K562 (cell line): Measurements from ENCODE around the gene CAPS. TPM values are rescaled to one million over a fixed set of nuclear protein-coding genes. Genes with fewer than 3 reads are reported as not detected.

ENCODE experiments used
- ASH1L ChIP-seq: fragments of 450-650 bp; IDR thresholded peaks from 2 replicates; pipeline ENCODE4 v1.6.1; 2018; ENCODE audit warnings: borderline replicate concordance, mild to moderate bottlenecking, low read depth; ENCODE audit not compliant: partially characterized antibody
- CHD4 ChIP-seq: fragments of 200-600 bp; sonication (generic); IDR thresholded peaks from 3 replicates; pipeline ENCODE4 v1.6.1; 2012; ENCODE audit warnings: low read depth, mild to moderate bottlenecking, mixed read lengths, low read length, inconsistent platforms; ENCODE audit not compliant: insufficient read depth, insufficient replicate concordance, poor library complexity, severe bottlenecking
- ELF4 ChIP-seq: fragments of 450-650 bp; formaldehyde crosslinking; IDR thresholded peaks from 2 replicates; pipeline ENCODE4 v1.4.0; 2022; ENCODE audit warnings: missing genetic modification characterization
- HDAC1 ChIP-seq, 2 experiments: fragments of 450-650 bp; IDR thresholded peaks; 2 replicates each; pipeline ENCODE4 v1.6.1; 2016 to 2017; ENCODE audit warnings: inconsistent platforms in 1 of 2, mild to moderate bottlenecking in 1 of 2, moderate library complexity in 1 of 2
- HMGXB4 ChIP-seq: sonication (generic); formaldehyde crosslinking; IDR thresholded peaks from 2 replicates; pipeline ENCODE4 v1.8.1; 2023; ENCODE audit warnings: mild to moderate bottlenecking, missing genetic modification reagents
- HNRNPH1 ChIP-seq: fragments of 200-400 bp; formaldehyde crosslinking; optimal IDR thresholded peaks from 2 replicates; pipeline ENCODE3; 2017; ENCODE audit warnings: low read depth, mild to moderate bottlenecking, low read length, moderate library complexity
- KDM2B ChIP-seq: fragments of 250-450 bp; sonication (Bioruptor Pico); IDR thresholded peaks from 2 replicates; pipeline ENCODE4 v1.8.0; 2021; ENCODE audit warnings: mild to moderate bottlenecking, moderate library complexity
- MCM5 ChIP-seq: fragments of 450-650 bp; IDR thresholded peaks from 2 replicates; pipeline ENCODE4 v1.6.1; 2016; ENCODE audit warnings: low read depth
- MEIS2 ChIP-seq: fragments of 450-650 bp; IDR thresholded peaks from 2 replicates; pipeline ENCODE4 v1.6.1; 2014; ENCODE audit warnings: mild to moderate bottlenecking; ENCODE audit not compliant: partially characterized antibody
- MYBL2 ChIP-seq, 2 experiments: fragments of 450-650 bp in 1 of 2; sonication (generic) in 1 of 2; formaldehyde crosslinking in 1 of 2; IDR thresholded peaks; 2 replicates each; pipeline versions ENCODE4 v1.6.1 to v1.8.1; 2017 to 2022; ENCODE audit warnings: borderline replicate concordance in 1 of 2, inconsistent platforms in 1 of 2, low read depth in 1 of 2, mild to moderate bottlenecking in 1 of 2, missing genetic modification reagents in 1 of 2, moderate library complexity in 1 of 2
- POLR2G ChIP-seq: fragments of 200-400 bp; formaldehyde crosslinking; IDR thresholded peaks from 2 replicates; pipeline ENCODE4 v1.6.1; 2017; ENCODE audit warnings: low read depth, mild to moderate bottlenecking, antibody characterized with exemption, low read length, moderate library complexity
- POLR3A ChIP-seq: IDR thresholded peaks from 2 replicates; pipeline ENCODE4 v1.6.1; 2011; ENCODE audit warnings: borderline replicate concordance, mild to moderate bottlenecking, moderate library complexity; ENCODE audit not compliant: insufficient read length, insufficient read depth; ENCODE audit errors: extremely low read depth
- RHOXF2B ChIP-seq: fragments of 250-450 bp; sonication (Bioruptor Pico); conservative IDR thresholded peaks from 2 replicates; pipeline ENCODE4 v1.5.1; 2021
- SREBF1 ChIP-seq: fragments of 150-350 bp; IDR thresholded peaks from 2 replicates; pipeline ENCODE4 v1.6.1; 2014; ENCODE audit warnings: antibody characterized with exemption, low read depth, low read length, borderline replicate concordance
- TCF3 ChIP-seq: sonication (generic); formaldehyde crosslinking; IDR thresholded peaks from 2 replicates; pipeline ENCODE4 v1.4.0; 2020; ENCODE audit warnings: mild to moderate bottlenecking, missing genetic modification reagents
- ZBTB43 ChIP-seq: sonication (generic); formaldehyde crosslinking; IDR thresholded peaks from 2 replicates; pipeline ENCODE4 v1.8.0; 2023; ENCODE audit warnings: mild to moderate bottlenecking, missing genetic modification reagents
- ZBTB49 ChIP-seq: sonication (generic); formaldehyde crosslinking; IDR thresholded peaks from 2 replicates; pipeline ENCODE4 v1.8.0; 2022; ENCODE audit warnings: missing genetic modification reagents, mild to moderate bottlenecking, borderline replicate concordance
- ZFP1 ChIP-seq: fragments of 450-650 bp; formaldehyde crosslinking; IDR thresholded peaks from 2 replicates; pipeline ENCODE4 v1.4.0; 2020; ENCODE audit warnings: mild to moderate bottlenecking, mixed read lengths
- ZNF124 ChIP-seq: sonication (generic); formaldehyde crosslinking; IDR thresholded peaks from 2 replicates; pipeline ENCODE4 v1.8.1; 2022; ENCODE audit warnings: missing genetic modification reagents
- ZNF23 ChIP-seq: fragments of 250-450 bp; sonication (Bioruptor Pico); IDR thresholded peaks from 2 replicates; pipeline ENCODE4 v1.4.0; 2020; ENCODE audit warnings: mild to moderate bottlenecking
- ZNF436 ChIP-seq: fragments of 250-450, 450-650 bp; sonication (Bioruptor Pico); formaldehyde crosslinking; IDR thresholded peaks from 2 replicates; pipeline ENCODE4 v1.7.0; 2020; ENCODE audit warnings: mild to moderate bottlenecking
- ZNF586 ChIP-seq: fragments of 450-650 bp; formaldehyde crosslinking; conservative IDR thresholded peaks from 2 replicates; pipeline ENCODE4 v1.4.0; 2020; ENCODE audit warnings: mild to moderate bottlenecking, moderate library complexity
- ZZZ3 ChIP-seq: fragments of 450-650 bp; IDR thresholded peaks from 2 replicates; pipeline ENCODE4 v1.6.1; 2016; ENCODE audit warnings: antibody characterized with exemption, mild to moderate bottlenecking, moderate library complexity
- polyA plus RNA-seq, 8 experiments: library from polyadenylated mRNA; depleted of rRNA in 4 of 8; stranded (reverse) in 5 of 8; unstranded in 3 of 8; fragments of >200 nt; fragmentation: Nextera tagmentation in 2 of 8; fragmentation: Illumina TruSeq in 1 of 8; extraction: Ambion mirVana in 2 of 8; extraction: Trizol in 1 of 8; gene quantifications; 2 replicates each; pipeline versions ENCODE4 v1.2.1 to v1.2.3, GENCODE V29; 2011 to 2014; ENCODE audit warnings: inconsistent platforms in 1 of 8, missing spikeins in 1 of 8
- total RNA-seq, 7 experiments: library from RNA; depleted of rRNA in 6 of 7; stranded (reverse); fragments of >200 nt in 6 of 7; fragmentation: Illumina TruSeq in 2 of 7; extraction: Trizol in 2 of 7; gene quantifications; 2 replicates each; pipeline versions ENCODE4 v1.2.1 to v1.2.3, GENCODE V29; 2011 to 2021; ENCODE audit warnings: low replicate concordance in 1 of 7

CAPS gene
- total and polyA plus RNA-seq, 9 of the 15 experiments (the other 6 are each of a cell fraction or from before 2014, with no cell fraction given), result 0.15 to 4.0 (median 0.91) TPM

DNA sequence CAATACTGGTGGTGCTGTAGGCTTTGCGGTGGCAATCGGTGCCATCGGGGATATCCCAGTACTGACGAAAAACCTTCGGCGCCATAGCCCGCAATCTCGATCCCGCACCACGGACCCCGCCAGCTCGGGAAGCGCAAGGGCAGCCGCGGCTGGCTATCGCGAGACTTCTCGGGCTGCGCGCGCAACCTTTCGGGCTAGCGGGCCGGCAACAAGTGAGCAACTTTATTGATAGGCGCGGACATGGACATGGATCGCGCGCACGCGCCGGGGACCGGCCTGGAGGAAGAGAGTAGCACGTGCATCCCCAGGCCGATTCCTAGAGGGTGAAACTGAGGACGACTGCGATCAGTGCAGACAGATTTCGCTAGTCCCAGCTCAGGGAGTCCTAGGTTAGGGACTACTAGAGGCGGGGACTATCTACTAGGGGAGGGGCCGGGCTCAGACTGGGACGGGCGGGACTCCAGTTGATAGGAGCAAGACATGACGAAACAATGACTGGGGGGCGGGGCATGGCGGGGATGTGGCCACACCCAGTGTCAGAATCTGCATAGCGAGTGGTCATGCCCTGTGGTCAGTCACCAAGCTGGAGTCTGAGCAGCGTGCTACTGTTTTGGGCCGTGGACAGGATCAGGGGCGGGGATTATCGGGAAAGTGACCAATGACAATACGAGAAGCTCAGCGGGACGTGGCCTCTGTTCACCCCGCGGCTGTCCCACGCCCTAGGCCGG is 10.3 kb upstream of the CAPS start, which contains the start of gene NDUFA11 (continued):
- 0 out of 2 replicates have a peak, but pooled peaks have one; percentile 41 for TF ChIP-seq ZBTB43
- TF ChIP-seq MEIS2, result peak; percentile 77
- no peak for TF ChIP-seq POLR3A
- peak in 1 of 2 experiments; percentile 92; a peak in 2 of 4 replicates for TF ChIP-seq HDAC1 (IDR thresholded peaks at IDR 0.05)
- TF ChIP-seq ELF4, result peak; percentile 80; the same call in 1 of the 2 replicates
- peak; percentile 74; the same call in 1 of the 2 replicates for TF ChIP-seq HMGXB4
- TF ChIP-seq TCF3, result peak; percentile 29
- TF ChIP-seq ZFP1 (CRISPR knock-in tag), result no peak
- peak; percentile 98 for TF ChIP-seq POLR2G
- no peak for TF ChIP-seq ZNF23 (CRISPR knock-in tag)
- no peak for TF ChIP-seq ZNF586 (CRISPR knock-in tag)
- TF ChIP-seq MCM5, result no peak
- TF ChIP-seq ZNF436 (CRISPR knock-in tag), result no peak
- TF ChIP-seq CHD4, result no peak
- TF ChIP-seq ZZZ3, result peak; percentile 95
- TF ChIP-seq SREBF1, result no peak
- TF ChIP-seq HNRNPH1, result no peak
- TF ChIP-seq ZNF124 (CRISPR knock-in tag), result no peak
- no peak for TF ChIP-seq MYBL2 (IDR thresholded peaks at IDR 0.05; ENCODE audit: low read depth)
- no peak for TF ChIP-seq MYBL2 (CRISPR knock-in tag; IDR thresholded peaks at IDR 0.05; ENCODE audit: borderline replicate concordance)
- no peak for TF ChIP-seq ZBTB49 (CRISPR knock-in tag)
- no peak; the same call in 1 of the 2 replicates for TF ChIP-seq KDM2B (CRISPR knock-in tag)
- no peak for TF ChIP-seq RHOXF2B (CRISPR knock-in tag)
- TF ChIP-seq ASH1L, result no peak
